HG03432 (cell line): ENCODE results near the gene GPR83.
"Not testable (repeated sequence)": the region's sequence is repeated elsewhere in the genome, so short reads cannot be mapped to it uniquely, and the experiment has no call there.

Experiments
- ATAC-seq: cut with Tn5 transposase; IDR thresholded peaks from one replicate; pipeline ENCODE4 v1.9.1; 2021; ENCODE audit warnings: mild to moderate bottlenecking, moderate library complexity; ENCODE audit not compliant: unreplicated experiment

The GPR83 gene

DNA sequence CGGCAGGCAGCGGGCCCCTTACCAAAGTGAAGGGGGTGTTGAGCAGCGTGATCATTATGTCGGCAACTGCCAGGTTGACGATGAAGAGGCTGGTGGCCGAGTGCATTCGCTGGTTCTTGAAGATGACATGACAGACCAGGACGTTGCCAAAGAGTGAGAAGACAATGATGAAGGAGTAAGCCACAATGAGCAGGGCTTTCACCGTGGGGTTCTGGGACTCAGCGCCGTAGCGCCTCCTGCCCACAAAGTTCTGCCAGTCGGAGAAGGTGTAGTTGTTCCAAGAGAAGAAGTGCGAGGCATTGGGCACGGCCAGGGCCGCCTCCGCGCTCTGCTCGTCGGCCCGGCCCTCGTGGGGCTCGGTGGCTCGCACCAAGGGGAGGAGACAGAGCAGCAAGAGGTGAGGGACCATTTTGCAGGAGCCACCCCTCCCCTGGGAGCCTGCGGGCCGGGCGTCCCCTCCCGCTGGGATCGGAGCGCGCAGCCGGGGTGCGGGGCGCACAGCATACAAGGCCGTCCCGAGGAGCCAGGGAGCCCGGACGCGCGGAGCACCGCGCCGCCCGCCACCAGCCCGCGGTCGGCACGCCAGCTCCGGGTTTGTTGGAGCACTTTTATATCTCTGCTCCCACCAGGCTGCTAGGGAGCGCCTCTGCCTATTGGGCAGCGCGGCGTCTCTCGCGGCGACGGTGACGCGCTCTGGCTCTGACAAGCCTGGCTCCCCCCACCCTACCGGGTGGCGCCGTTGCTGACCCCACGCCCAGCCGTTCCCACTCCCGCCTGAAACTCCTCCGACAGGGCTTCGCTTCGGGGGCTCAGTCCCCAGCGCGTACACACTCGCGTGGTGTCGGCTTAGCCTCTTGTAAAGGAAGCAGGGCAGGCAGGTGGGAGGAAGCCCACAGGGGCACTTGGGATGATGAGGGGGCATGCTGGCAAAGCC, at the start of gene GPR83:
TSS of gene GPR83 (minus strand) at position 581 of the 934 bp plus-strand sequence. CDS start at position 409, 172 bp downstream.
- ATAC-seq: no peak

DNA sequence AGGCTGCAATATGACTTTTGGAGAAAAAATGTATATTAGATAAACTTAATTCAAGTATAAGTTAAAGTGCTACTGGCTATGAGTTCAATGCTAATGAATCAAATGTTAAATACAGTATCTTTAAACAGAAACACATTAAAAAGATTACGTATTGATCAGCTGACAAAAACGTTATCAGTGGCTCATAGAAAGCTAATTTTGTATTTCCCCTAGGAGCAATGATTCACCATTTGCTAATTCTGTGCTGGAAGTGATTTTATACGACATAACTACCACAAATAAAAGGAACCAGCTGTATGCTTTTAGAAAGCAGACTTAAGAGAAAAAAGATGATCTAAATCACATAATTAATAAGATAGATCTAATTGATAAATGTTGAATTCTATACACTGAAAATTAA, 48.8 kb upstream of the GPR83 start:
- ATAC-seq: no peak

DNA sequence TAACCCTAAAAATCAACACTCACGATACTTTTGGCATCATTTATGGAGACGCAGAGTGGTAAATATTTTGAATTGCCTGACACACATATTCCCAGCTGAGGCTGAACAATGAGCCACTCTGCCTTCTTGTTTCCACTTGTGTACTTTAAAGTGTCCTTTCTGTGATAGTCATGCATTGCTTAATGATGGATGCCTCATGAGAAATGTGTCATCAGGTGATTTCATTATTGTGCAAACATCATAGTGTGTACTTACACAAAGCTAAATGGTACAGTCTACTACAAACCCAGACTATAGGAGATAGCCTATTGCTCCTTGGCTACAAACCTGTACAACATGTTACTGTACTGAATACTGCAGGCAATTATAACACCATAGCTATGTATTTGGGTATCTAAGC, 48.2 kb upstream of the GPR83 start:
- no peak for ATAC-seq

DNA sequence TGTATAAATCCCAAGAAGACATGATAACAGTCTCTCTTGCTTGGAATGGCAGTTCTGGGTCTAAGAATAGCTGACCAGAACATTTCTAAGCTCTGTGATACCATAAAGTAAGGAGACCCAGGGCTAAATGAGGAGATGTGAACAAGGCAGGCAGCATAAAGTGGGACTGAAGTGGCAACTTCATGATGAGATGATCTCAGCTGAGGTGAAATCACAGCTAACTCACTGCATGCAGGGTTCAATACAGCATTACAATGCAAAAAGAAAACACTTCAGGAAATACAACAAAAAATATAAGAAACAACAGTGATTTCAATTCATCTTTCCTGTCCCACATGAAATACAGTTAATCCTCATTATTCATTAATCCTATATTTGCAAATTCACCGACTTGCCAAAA, 47.8 kb upstream of the GPR83 start:
- ATAC-seq: no peak

DNA sequence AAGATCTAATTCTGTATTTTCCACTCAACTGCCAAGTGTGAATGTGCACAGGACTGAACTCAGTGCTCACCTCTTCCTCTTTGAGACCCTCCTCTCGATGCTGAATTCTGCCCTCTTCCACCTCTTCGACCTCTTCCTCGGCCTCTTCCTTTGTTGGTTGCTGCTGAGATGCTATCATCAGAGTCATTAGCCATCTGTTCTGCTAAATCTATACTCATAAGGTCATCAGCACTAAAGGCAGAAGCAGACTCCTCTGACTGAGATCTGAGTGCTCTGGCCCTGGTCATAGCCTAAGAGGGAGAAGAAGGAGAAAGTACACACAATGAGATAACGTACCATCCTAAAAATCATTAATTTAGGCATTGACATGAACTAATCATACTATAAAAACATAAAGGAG, 45.9 kb upstream of the GPR83 start:
- no peak for ATAC-seq

DNA sequence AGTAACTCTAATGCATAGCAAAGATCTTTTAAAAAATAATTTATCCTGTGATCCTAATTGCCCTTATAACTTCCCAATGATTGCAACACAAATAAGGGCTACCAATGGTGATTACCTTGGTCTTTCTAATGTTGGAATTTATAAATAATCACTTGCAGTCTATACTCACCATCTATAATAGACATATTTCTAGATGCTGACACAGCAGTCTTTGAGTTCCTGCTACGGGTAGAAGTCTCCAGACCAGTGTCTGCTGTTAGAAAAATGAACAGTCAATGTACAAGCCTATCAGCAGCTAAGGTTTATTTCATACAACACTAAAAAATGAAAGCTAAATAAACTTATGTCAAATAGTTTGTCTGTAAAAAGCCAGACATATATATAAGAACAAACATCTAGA, 44.4 kb upstream of the GPR83 start:
- ATAC-seq: no peak

GRCh38 chr11:94433049-94433448, 31.8 kb upstream of the GPR83 start:
- no peak for ATAC-seq

GRCh38 chr11:94424662-94425061, 23.4 kb upstream of the GPR83 start:
- ATAC-seq: no peak

DNA sequence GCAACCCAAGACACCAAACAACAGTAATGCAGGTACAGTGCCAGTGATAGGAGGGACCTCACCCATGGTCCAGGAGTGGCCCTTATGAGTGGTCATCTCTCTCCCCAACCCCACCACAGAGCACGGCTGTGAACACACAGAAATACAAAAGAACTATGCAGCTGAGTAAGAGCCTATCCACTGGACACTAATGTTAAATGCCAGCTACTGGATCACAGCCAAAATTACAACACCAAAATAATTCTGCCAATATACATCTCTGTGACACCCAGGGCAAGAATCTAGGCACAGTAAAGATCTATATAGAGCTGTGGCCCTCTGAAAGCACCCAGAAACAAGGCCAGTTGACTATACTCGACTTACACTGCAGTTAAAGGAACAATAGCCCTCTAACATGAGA, 22.8 kb upstream of the GPR83 start:
- no peak for ATAC-seq

DNA sequence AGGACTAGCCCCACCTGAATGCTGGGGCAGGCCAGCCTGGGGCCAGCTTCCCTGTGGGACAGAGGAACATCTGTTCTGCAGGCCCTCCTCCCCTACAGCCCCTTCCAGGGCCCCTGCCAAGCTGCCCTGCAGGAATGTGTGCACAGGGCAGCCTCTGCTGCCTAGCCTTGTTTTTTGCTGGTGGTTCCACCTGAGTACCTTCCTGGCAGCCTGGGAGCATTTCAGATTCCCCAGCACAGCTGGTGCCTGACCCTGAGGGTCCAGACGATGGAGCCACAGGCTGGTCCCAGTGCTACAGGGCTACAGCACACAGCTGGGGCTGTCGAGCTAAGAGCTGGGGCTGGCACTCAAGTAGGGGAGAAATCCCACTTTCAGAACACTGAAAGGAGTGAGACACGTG, 22.3 kb upstream of the GPR83 start:
- ATAC-seq: no peak

- no peak for ATAC-seq
Observed at GRCh38 chr11:94418123-94418765, 17.0 kb upstream of the GPR83 start.

GRCh38 chr11:94417386-94417987, 16.3 kb upstream of the GPR83 start:
- no peak for ATAC-seq

- ATAC-seq: no peak
Observed at GRCh38 chr11:94405062-94405833, 4.0 kb upstream of the GPR83 start.

DNA sequence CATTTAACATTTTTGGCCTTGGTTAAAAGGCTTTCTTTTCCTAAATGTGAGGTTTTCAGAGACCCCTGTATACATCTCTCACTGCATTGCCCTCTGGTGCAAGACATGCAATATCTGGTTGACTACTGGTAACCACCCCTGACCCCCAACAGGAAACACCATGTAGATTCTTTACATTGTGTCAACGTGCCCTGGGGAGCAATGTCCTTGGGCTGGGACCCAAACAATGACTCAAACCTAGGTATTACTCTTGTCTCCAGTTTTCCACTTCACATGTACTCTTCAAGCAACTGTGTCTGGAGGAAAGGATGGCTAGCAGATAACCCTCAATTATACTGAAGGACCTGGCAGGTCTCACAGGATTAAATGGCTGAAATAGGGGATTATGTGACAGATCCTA, 1.1 kb upstream of the GPR83 start:
- ATAC-seq: no peak

GRCh38 chr11:94401773-94402265, 600 bp upstream of the GPR83 start:
- no peak for ATAC-seq

DNA sequence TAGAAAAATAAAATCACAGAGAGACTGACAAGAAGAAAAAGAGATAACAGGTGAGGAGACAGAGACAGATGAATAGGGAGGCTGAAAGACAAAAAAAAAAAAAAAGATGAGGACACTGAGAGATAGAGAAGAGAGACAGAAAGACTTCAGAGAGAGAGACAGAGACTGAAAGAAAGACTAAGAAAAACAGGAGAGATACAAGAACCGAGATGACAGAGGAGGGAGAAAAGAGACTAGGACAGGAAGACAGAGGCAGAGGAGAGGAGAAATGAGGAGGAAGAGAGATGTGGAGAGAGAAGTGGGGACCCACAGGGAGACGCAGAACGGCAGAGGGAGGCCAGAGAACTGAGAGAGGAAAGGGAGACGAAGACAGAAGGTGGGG, 771 bp downstream of the GPR83 start:
- no peak for ATAC-seq

- ATAC-seq: no peak
Observed at GRCh38 chr11:94400050-94400449, 1.2 kb downstream of the GPR83 start.

DNA sequence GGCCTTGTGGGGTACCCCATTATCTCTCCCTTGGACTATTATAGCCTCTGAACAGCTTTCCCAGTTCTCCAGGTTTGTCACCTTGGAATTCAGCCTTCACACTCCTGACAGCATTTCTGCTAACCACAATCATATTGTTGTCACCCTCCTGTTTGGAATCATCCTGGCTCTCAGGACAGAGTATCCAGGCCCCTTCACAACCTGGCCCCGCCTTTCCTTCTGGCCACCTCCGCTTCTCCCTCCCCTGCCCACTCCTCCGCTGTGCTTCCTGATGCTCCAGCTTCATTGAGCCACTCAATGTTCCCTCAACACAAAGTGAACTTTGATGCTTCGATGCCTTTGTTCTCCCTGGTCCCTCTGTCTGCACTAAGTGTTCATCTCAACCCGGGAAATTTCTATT, 3.1 kb downstream of the GPR83 start:
- ATAC-seq: no peak

DNA sequence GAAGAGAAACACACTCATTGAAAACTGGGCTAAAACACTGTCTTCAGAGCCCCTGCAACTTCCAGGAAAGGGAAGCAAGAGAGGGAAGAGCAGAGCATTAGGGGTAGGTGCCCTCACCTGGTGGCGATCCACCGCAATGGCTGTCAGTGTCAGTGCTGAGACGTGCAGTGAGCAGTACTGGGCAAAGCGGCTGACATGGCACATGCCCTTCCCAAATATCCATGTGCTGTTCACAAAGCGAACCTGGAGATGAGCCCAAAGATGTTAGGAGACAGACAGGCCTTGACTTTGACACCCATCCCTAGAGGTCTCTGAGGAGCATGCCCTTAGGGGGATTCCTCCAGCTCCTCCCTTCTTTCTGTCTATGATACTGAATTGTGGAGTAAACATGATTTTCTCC, 4.9 kb downstream of the GPR83 start:
- no peak for ATAC-seq

DNA sequence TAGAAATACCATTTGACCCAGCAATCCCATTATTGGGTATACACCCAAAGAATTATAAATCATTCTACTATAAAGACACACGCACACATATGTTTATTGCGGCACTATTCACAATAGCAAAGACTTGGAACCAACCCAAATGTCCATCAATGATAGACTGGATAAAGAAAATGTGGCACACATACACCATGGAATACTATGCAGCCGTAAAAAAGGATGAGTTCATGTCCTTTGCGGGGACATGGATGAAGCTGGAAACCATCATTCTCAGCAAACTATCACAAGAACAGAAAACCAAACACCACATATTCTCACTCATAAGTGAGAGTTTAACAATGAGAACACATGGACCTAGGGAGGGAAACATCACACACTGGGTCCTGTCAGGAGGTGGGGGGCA, 9.3 kb downstream of the GPR83 start:
- not testable (repeated sequence) for ATAC-seq

DNA sequence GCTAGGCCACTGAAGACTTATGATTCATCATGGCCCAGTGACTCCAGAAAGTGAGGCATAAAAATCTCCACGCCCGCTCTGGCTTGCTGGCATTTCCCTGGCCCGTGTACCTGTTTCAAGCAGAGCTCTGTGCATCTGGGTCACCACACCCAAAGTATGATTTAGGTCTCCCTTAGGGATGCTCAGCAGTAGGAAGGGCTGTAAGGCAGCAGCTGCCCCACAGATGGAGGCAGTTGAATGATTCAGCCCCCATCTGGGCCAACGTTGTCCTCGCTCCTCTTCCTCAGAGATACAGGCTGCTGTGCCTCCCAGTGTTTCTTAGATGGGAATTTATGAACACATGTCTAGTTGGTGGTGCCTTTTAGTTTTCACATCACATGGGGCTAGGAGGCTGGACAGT, 21.6 kb downstream of the GPR83 start:
- no peak for ATAC-seq
